Large intestine (tissue), 3 donors: ENCODE results near the gene FRK. TPM values are rescaled to one million over a fixed set of nuclear protein-coding genes. Genes with fewer than 3 reads are reported as not detected.
"Not testable (repeated sequence)": the region's sequence is repeated elsewhere in the genome, so short reads cannot be mapped to it uniquely, and the experiment has no call there.

ENCODE experiments used
- DNase-seq, 2 donors: peaks; one replicate each; pipeline versions ENCODE4 v3.0.0 to v3.0.0-alpha.2; 2013
- H3K27ac ChIP-seq: one replicate; pipeline ENCODE4 v1.5.1; 2013; ENCODE audit warnings: low read length
- H3K27me3 ChIP-seq: 2 replicates; pipeline ENCODE4 v1.6.1; 2013; ENCODE audit warnings: low read length; ENCODE audit not compliant: control insufficient read depth, insufficient read depth
- H3K36me3 ChIP-seq: 2 replicates; pipeline ENCODE4 v1.6.1; 2013; ENCODE audit warnings: low read length; ENCODE audit not compliant: control insufficient read depth, insufficient read depth
- H3K4me1 ChIP-seq: one replicate; pipeline ENCODE4 v1.6.1; 2013; ENCODE audit warnings: low read length; ENCODE audit not compliant: control insufficient read depth, insufficient read depth
- H3K4me3 ChIP-seq: one replicate; pipeline ENCODE4 v1.5.1; 2013; ENCODE audit warnings: low read length
- H3K9me3 ChIP-seq: one replicate; pipeline ENCODE4 v1.6.1; 2013; ENCODE audit warnings: mild to moderate bottlenecking, low read depth, low read length, moderate library complexity; ENCODE audit not compliant: control insufficient read depth
- WGBS: methylation state at CpG from one replicate; pipeline ENCODE4 v1.1.5; 2013; ENCODE audit warnings: low lambda C conversion rate; ENCODE audit not compliant: insufficient coverage; 5-methylcytosine and 5-hydroxymethylcytosine counted together
- polyA plus RNA-seq: library from polyadenylated mRNA; unstranded; fragments of 120-200 nt; gene quantifications from one replicate; pipeline ENCODE4 v1.2.1, GENCODE V29; 2013

FRK gene
- polyA plus RNA-seq, 1 donor, result 10.7 TPM

DNA sequence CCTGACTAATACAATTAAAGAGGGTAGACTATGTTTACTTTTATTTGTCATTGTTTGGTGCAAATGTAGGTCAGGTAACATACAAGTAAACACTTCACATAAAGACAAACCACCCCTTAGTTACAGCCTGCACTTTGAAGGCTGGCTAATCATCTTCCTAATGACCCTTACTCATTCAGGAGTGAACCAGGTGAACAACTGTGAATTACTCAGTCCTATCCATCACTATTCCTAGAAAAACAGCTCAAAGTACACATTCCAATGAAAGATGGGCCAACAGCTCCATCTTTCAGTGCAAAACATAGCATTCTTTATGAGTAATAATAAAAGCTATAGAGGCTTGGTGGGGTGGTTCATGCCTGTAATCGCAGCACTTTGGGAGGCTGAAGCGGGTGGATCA is 78.2 kb downstream of the FRK start:
- Histone ChIP-seq H3K4me3 (no peak overlapping the region), H3K9me3 (no peaks in the 10 kb centered on the region), H3K4me1 (peaks cover 7% of the 10 kb centered on the region), H3K27ac (peak overlapping the region; percentile 74), H3K27me3 (no peaks in the 10 kb centered on the region), H3K36me3 (no peaks in the 10 kb centered on the region)
- DNase-seq, result peak; percentile 42 to 74
- WGBS, result no CpG with 5 or more reads among the region's 2 CpGs

- no peak overlapping the region for H3K4me3 ChIP-seq
- peaks cover 4% of the 10 kb centered on the region for H3K4me1 ChIP-seq
- 0% methylated on average over 1 of the region's 2 CpGs for WGBS
- no peaks in the 10 kb centered on the region for H3K27me3 ChIP-seq
- H3K27ac ChIP-seq, result no peak overlapping the region
- DNase-seq, result no peak
- H3K9me3 ChIP-seq, result no peaks in the 10 kb centered on the region
- H3K36me3 ChIP-seq, result no peaks in the 10 kb centered on the region
Measured at GRCh38 chr6:115977220-115977619, 83.5 kb downstream of the FRK start.

DNA sequence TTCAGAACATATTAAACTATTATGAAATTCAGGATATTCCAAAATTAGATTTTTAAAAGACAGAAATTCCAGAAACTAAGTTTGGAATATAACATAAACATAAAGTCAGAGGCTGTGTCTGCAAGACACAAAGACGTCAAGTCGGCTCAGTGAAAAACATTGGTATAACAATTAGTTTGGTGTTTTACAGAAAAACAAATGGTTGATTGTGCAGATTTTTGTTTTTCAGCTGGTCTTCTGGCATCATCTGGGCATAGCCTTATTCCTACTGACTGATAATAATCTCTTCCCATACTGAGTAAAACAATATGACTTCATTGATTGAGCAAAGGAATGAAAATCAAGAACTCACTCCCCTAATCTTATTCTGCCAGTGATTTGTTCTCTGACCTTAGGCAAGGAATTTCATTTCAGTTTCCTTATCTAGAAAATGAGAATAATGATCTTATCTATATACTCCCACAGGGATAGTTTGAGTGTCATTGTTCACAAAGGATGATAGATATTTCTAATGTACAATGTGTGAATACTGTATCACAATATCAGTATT is 84.3 kb downstream of the FRK start:
- 60% methylated on average over 1 of the region's 2 CpGs for WGBS
- Histone ChIP-seq H3K9me3 (no peaks in the 10 kb centered on the region), H3K27ac (no peak overlapping the region), H3K4me1 (no peaks in the 10 kb centered on the region), H3K27me3 (no peaks in the 10 kb centered on the region), H3K36me3 (no peaks in the 10 kb centered on the region), H3K4me3 (no peak overlapping the region)
- no peak for DNase-seq

GRCh38 chr6:115972679-115973078 is 88.0 kb downstream of the FRK start:
- 90% methylated on average over 2 of the region's 2 CpGs for WGBS
- H3K9me3 ChIP-seq, result no peaks in the 10 kb centered on the region
- no peak overlapping the region for H3K27ac ChIP-seq
- peaks cover 4% of the 10 kb centered on the region for H3K36me3 ChIP-seq
- H3K27me3 ChIP-seq, result no peaks in the 10 kb centered on the region
- DNase-seq, result no peak
- no peak overlapping the region for H3K4me3 ChIP-seq
- peaks cover 3% of the 10 kb centered on the region for H3K4me1 ChIP-seq

DNA sequence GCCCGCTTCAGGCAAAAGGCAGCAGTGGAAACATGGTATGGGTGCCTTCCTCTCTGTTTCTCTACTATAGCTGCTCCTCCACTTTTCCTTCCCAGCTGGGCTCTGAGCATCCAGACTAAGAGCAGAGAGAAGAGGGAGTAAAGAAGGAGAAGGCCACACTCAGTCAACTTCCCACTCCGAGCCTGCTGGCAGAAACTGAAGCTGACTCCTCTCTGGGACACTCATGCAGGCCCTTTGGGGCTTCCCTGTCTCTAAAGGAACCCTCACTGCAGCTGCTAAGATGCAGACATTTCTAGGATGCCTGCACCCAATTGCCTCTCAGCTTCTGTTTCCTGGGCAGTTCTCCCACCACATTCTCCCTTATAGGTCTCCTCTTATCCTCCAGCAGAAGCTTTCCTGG is 88.9 kb downstream of the FRK start:
- H3K4me3 ChIP-seq, result no peak overlapping the region
- no peak overlapping the region for H3K27ac ChIP-seq
- peaks cover 3% of the 10 kb centered on the region for H3K4me1 ChIP-seq
- no peaks in the 10 kb centered on the region for H3K27me3 ChIP-seq
- H3K9me3 ChIP-seq, result no peaks in the 10 kb centered on the region
- H3K36me3 ChIP-seq, result peaks cover 4% of the 10 kb centered on the region
- DNase-seq, result no peak
- WGBS, result no CpG with 5 or more reads among the region's 2 CpGs

DNA sequence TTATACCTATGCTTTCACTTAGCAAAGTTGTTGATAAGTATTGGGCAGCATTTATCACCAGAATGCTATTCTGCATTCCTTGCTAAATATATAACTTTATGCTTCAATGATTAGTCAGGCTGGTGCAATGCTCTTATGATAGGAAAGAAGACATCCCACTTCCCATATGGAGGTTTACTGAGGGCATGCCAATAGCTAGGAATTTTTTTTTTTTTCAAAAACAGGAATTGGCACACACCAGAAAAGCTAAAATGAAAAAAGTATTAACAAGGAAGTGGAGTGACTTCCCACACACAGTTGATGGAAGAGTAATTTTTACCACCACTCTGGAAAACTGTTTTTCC is 90.8 kb downstream of the FRK start:
- Histone ChIP-seq H3K27me3 (no peaks in the 10 kb centered on the region), H3K36me3 (peaks cover 9% of the 10 kb centered on the region), H3K4me3 (no peak overlapping the region), H3K4me1 (peaks cover 3% of the 10 kb centered on the region), H3K27ac (no peak overlapping the region), H3K9me3 (no peaks in the 10 kb centered on the region)
- DNase-seq, result no peak

GRCh38 chr6:115969207-115969929 is 91.3 kb downstream of the FRK start:
- H3K4me3 ChIP-seq, result no peak overlapping the region
- H3K27ac ChIP-seq, result peak overlapping the region; percentile 3
- 60% methylated on average over 1 of the region's 7 CpGs for WGBS
- H3K9me3 ChIP-seq, result no peaks in the 10 kb centered on the region
- peaks cover 9% of the 10 kb centered on the region for H3K36me3 ChIP-seq
- no peaks in the 10 kb centered on the region for H3K27me3 ChIP-seq
- peaks cover 3% of the 10 kb centered on the region for H3K4me1 ChIP-seq
- DNase-seq, result no peak

- not testable (repeated sequence) for H3K9me3 ChIP-seq, DNase-seq, H3K27ac ChIP-seq, H3K36me3 ChIP-seq, H3K27me3 ChIP-seq, H3K4me3 ChIP-seq, H3K4me1 ChIP-seq
- WGBS, result no CpG with 5 or more reads among the region's 17 CpGs
Measured at GRCh38 chr6:115960286-115960685, 100.4 kb downstream of the FRK start.

GRCh38 chr6:115958958-115959357 is 101.7 kb downstream of the FRK start:
- H3K4me1 ChIP-seq, result no peaks in the 10 kb centered on the region
- no peak overlapping the region for H3K27ac ChIP-seq
- no peaks in the 10 kb centered on the region for H3K9me3 ChIP-seq
- no peak for DNase-seq
- H3K36me3 ChIP-seq, result peaks cover 4% of the 10 kb centered on the region
- WGBS, result 67% methylated on average over 1 of the region's 3 CpGs
- H3K4me3 ChIP-seq, result no peak overlapping the region
- no peaks in the 10 kb centered on the region for H3K27me3 ChIP-seq

GRCh38 chr6:115954740-115955139 is 106.0 kb downstream of the FRK start:
- Histone ChIP-seq H3K9me3 (peaks cover 4% of the 10 kb centered on the region), H3K4me3 (no peak overlapping the region), H3K36me3 (peaks cover 6% of the 10 kb centered on the region), H3K27me3 (no peaks in the 10 kb centered on the region), H3K27ac (no peak overlapping the region), H3K4me1 (no peaks in the 10 kb centered on the region)
- no peak for DNase-seq
- 82% methylated on average over 1 of the region's 2 CpGs for WGBS

GRCh38 chr6:115948751-115949150 is 111.9 kb downstream of the FRK start:
- Histone ChIP-seq H3K36me3 (peaks cover 5% of the 10 kb centered on the region), H3K27me3 (no peaks in the 10 kb centered on the region), H3K9me3 (peaks cover 4% of the 10 kb centered on the region), H3K4me1 (peaks cover 3% of the 10 kb centered on the region), H3K4me3 (no peak overlapping the region), H3K27ac (peak overlapping the region; percentile 79)
- no peak for DNase-seq
